CD14-positive monocyte (primary cell): ENCODE data around the gene FGFR3. TPM values are rescaled to one million over a fixed set of nuclear protein-coding genes. Genes with fewer than 3 reads are reported as not detected.

Experiments used
- DNase-seq, 3 donors: peaks; one replicate each; pipeline ENCODE4 v3.0.0-alpha.2; 2011 to 2022
- H2AFZ ChIP-seq: 2 replicates; pipeline ENCODE4 v1.6.0; 2012; ENCODE audit warnings: mild to moderate bottlenecking, low read depth, low read length, inconsistent platforms; ENCODE audit not compliant: insufficient read depth, poor library complexity, severe bottlenecking
- H3K27ac ChIP-seq, 2 donors: 1 replicate in 1 of 2; 2 replicates in 1 of 2; pipeline ENCODE4 v1.5.1; 2012 to 2013; ENCODE audit warnings: low read length in 2 of 2, control low read depth in 1 of 2, inconsistent platforms in 1 of 2, low read depth in 1 of 2, mild to moderate bottlenecking in 1 of 2
- H3K27me3 ChIP-seq, 2 donors: one replicate each; pipeline versions ENCODE4 v1.6.0 to v1.6.1; 2011 to 2013; ENCODE audit warnings: low read length in 2 of 2; ENCODE audit not compliant: control insufficient read depth in 2 of 2, insufficient read depth in 2 of 2
- H3K36me3 ChIP-seq, 2 donors: replicated peaks in 1 of 2; 1 replicate in 1 of 2; 2 replicates in 1 of 2; pipeline versions ENCODE4 v1.5.1 to v1.6.1; 2012 to 2013; ENCODE audit warnings: low read length in 2 of 2, control low read depth in 1 of 2, inconsistent platforms in 1 of 2, mild to moderate bottlenecking in 1 of 2; ENCODE audit not compliant: insufficient read depth in 2 of 2, control insufficient read depth in 1 of 2
- H3K4me1 ChIP-seq, 2 donors: 1 replicate in 1 of 2; 2 replicates in 1 of 2; pipeline versions ENCODE4 v1.5.1 to v1.6.1; 2012 to 2013; ENCODE audit warnings: low read length in 2 of 2, control low read depth in 1 of 2, inconsistent platforms in 1 of 2, mild to moderate bottlenecking in 1 of 2, moderate library complexity in 1 of 2; ENCODE audit not compliant: insufficient read depth in 2 of 2, control insufficient read depth in 1 of 2
- H3K4me2 ChIP-seq: replicated peaks from 2 replicates; pipeline ENCODE3; 2012; ENCODE audit warnings: low read length, moderate library complexity, mild to moderate bottlenecking; ENCODE audit not compliant: poor library complexity, severe bottlenecking; ENCODE audit errors: extremely low read depth
- H3K4me3 ChIP-seq, 3 experiments: fragments of 200-600 bp in 1 of 3; sonication (generic) in 1 of 3; replicated peaks in 1 of 3; 1 replicate in 2 of 3; 2 replicates in 1 of 3; pipeline ENCODE4 v1.5.1; 2011 to 2013; ENCODE audit warnings: low read length in 3 of 3, mild to moderate bottlenecking in 3 of 3, control low read depth in 2 of 3, low read depth in 2 of 3, inconsistent platforms in 1 of 3, moderate library complexity in 1 of 3
- H3K79me2 ChIP-seq: 2 replicates; pipeline ENCODE4 v1.6.0; 2012; ENCODE audit warnings: mild to moderate bottlenecking, control low read depth, inconsistent platforms, low read length, moderate library complexity; ENCODE audit not compliant: insufficient read depth
- H3K9ac ChIP-seq: 2 replicates; pipeline ENCODE4 v1.6.0; 2017; ENCODE audit warnings: low read length, mild to moderate bottlenecking; ENCODE audit not compliant: insufficient read depth, poor library complexity, severe bottlenecking
- H3K9me3 ChIP-seq, 2 donors: replicated peaks in 1 of 2; 1 replicate in 1 of 2; 2 replicates in 1 of 2; pipeline versions ENCODE4 v1.5.1 to v1.6.1; 2012 to 2013; ENCODE audit warnings: low read length in 2 of 2, control low read depth in 1 of 2; ENCODE audit not compliant: control insufficient read depth in 1 of 2, insufficient read depth in 1 of 2
- H4K20me1 ChIP-seq: 2 replicates; pipeline ENCODE4 v1.6.0; 2012; ENCODE audit warnings: mild to moderate bottlenecking, low read length, control low read depth, moderate library complexity; ENCODE audit not compliant: insufficient read depth
- H3K27ac Mint-ChIP-seq, 7 donors: one replicate each; pipeline ENCODE4 v1.8.0; 2020; ENCODE audit warnings: mild to moderate bottlenecking in 7 of 7, mixed read lengths in 7 of 7, moderate library complexity in 6 of 7, inconsistent platforms in 2 of 7
- H3K27me3 Mint-ChIP-seq, 3 donors: one replicate each; pipeline ENCODE4 v1.8.0; 2021 to 2022; ENCODE audit warnings: low read depth in 3 of 3, mild to moderate bottlenecking in 3 of 3, mixed read lengths in 3 of 3, moderate library complexity in 3 of 3, inconsistent platforms in 1 of 3
- H3K36me3 Mint-ChIP-seq, 2 donors: one replicate each; pipeline ENCODE4 v1.8.0; 2020; ENCODE audit warnings: mixed read lengths in 2 of 2, inconsistent platforms in 1 of 2, mild to moderate bottlenecking in 1 of 2
- H3K4me1 Mint-ChIP-seq: one replicate; pipeline ENCODE4 v1.8.0; 2020; ENCODE audit warnings: mild to moderate bottlenecking, mixed read lengths
- H3K4me3 Mint-ChIP-seq, 2 donors: one replicate each; pipeline ENCODE4 v1.8.0; 2020; ENCODE audit warnings: mild to moderate bottlenecking in 2 of 2, mixed read lengths in 2 of 2, moderate library complexity in 1 of 2
- H3K9me3 Mint-ChIP-seq, 7 donors: one replicate each; pipeline ENCODE4 v1.8.0; 2020 to 2022; ENCODE audit warnings: mixed read lengths in 7 of 7, mild to moderate bottlenecking in 6 of 7, moderate library complexity in 6 of 7, inconsistent platforms in 2 of 7
- CTCF ChIP-seq: fragments of 200-600 bp; IDR thresholded peaks from one replicate; pipeline ENCODE4 v1.8.0; 2022; ENCODE audit warnings: antibody characterized with exemption, mild to moderate bottlenecking
- WGBS: methylation state at CpG from one replicate; pipeline ENCODE4 v1.1.5; 2013; ENCODE audit warnings: missing lambda C conversion rate; ENCODE audit not compliant: insufficient coverage; 5-methylcytosine and 5-hydroxymethylcytosine counted together
- intact Hi-C, 2 donors: fragments of 100-400 bp; cut with micrococcal nuclease; formaldehyde crosslinking; loops; one replicate each; pipeline versions ENCODE4 v1.15.0 to v1.15.1; 2023
- polyA plus RNA-seq, 3 donors: library from polyadenylated mRNA; depleted of rRNA in 1 of 3; unstranded in 2 of 3; stranded (reverse) in 1 of 3; fragments of 300-500 nt in 2 of 3; fragments of >200 nt in 1 of 3; fragmentation: Illumina TruSeq in 2 of 3; gene quantifications; 1 replicate in 2 of 3; 2 replicates in 1 of 3; pipeline ENCODE4 v1.2.3, GENCODE V29; 2012 to 2021

The FGFR3 gene
- polyA plus RNA-seq, 3 donors, result 0.07 TPM; not detected in 2

- H3K36me3 ChIP-seq, result no peaks in the 10 kb centered on the region
- Mint-ChIP-seq H3K27me3 (peaks cover 15 to 54% (median 18%) of the 10 kb centered on the region in 3 donors), H3K36me3 (no peaks in the 10 kb centered on the region), H3K9me3 (peaks cover 0 to 3% (median 0%) of the 10 kb centered on the region in 7 donors), H3K4me3 (no peak overlapping the region), H3K4me1 (no peaks in the 10 kb centered on the region), H3K27ac (no peak overlapping the region)
- H3K4me3 ChIP-seq, result no peak overlapping the region
- intact Hi-C loops, result no loop called here
- no peaks in the 10 kb centered on the region for H4K20me1 ChIP-seq
- TF ChIP-seq CTCF, result no peak
- H3K4me1 ChIP-seq, result no peaks in the 10 kb centered on the region
- no peaks in the 10 kb centered on the region for H3K79me2 ChIP-seq
- no peaks in the 10 kb centered on the region for H3K9me3 ChIP-seq
- no peak for DNase-seq
- 76% methylated on average over 24 of the region's 33 CpGs for WGBS
- H3K27me3 ChIP-seq, result peaks cover 3 to 37% of the 10 kb centered on the region in 2 donors
- no peak overlapping the region for H3K9ac ChIP-seq
- H3K27ac ChIP-seq, result no peak overlapping the region
- H2AFZ ChIP-seq, result no peak overlapping the region
- H3K4me2 ChIP-seq, result no peak overlapping the region
Observed at GRCh38 chr4:1770245-1770644, 22.8 kb upstream of the FGFR3 start.

- WGBS, result 91% methylated on average over 11 of the region's 11 CpGs
- Histone ChIP-seq H3K27me3 (peaks cover 3 to 32% of the 10 kb centered on the region in 2 donors), H3K4me3 (no peak overlapping the region), H3K27ac (no peak overlapping the region), H3K4me2 (no peak overlapping the region), H3K36me3 (no peaks in the 10 kb centered on the region), H2AFZ (no peak overlapping the region), H3K9me3 (no peaks in the 10 kb centered on the region), H3K9ac (no peak overlapping the region), H3K79me2 (no peaks in the 10 kb centered on the region), H4K20me1 (no peaks in the 10 kb centered on the region), H3K4me1 (no peaks in the 10 kb centered on the region)
- H3K4me1 Mint-ChIP-seq, result no peaks in the 10 kb centered on the region
- H3K36me3 Mint-ChIP-seq, result no peaks in the 10 kb centered on the region
- H3K27me3 Mint-ChIP-seq, result peaks cover 12 to 48% (median 18%) of the 10 kb centered on the region in 3 donors
- DNase-seq, result no peak
- H3K9me3 Mint-ChIP-seq, result peaks cover 0 to 3% (median 0%) of the 10 kb centered on the region in 7 donors
- H3K27ac Mint-ChIP-seq, result no peak overlapping the region
- no peak for TF ChIP-seq CTCF
- H3K4me3 Mint-ChIP-seq, result no peak overlapping the region
- intact Hi-C loops, result no loop called here
Observed at GRCh38 chr4:1770791-1771231, 22.3 kb upstream of the FGFR3 start.
